Activated CD8-positive, alpha-beta memory T cell treated with anti-CD3 and anti-CD28 coated beads for 36 hours (primary cell): ENCODE results near the gene CHFR. TPM values are rescaled to one million over a fixed set of nuclear protein-coding genes. Genes with fewer than 3 reads are reported as not detected.
"Not testable (repeated sequence)": the region's sequence is repeated elsewhere in the genome, so short reads cannot be mapped to it uniquely, and the experiment has no call there.

Source experiments
- CTCF ChIA-PET: fragments of 350-600 bp; sonication (Branson Sonifier 250); formaldehyde crosslinking; loops from one replicate; lab custom pipeline; 2021; ENCODE audit warnings: antibody characterized with exemption; lab: Charles Lee
- POLR2A ChIA-PET: fragments of 350-600 bp; sonication (Branson Sonifier 250); formaldehyde crosslinking; loops from one replicate; lab custom pipeline; 2021; ENCODE audit warnings: antibody characterized with exemption; lab: Charles Lee
- total RNA-seq, 2 experiments: library from RNA; stranded (reverse); gene quantifications; one replicate each; pipeline ENCODE4 v1.2.3, GENCODE V29; 2021

The CHFR gene
- total RNA-seq, 2 experiments from 2014 or later: 50.4 to 54.6 TPM

DNA sequence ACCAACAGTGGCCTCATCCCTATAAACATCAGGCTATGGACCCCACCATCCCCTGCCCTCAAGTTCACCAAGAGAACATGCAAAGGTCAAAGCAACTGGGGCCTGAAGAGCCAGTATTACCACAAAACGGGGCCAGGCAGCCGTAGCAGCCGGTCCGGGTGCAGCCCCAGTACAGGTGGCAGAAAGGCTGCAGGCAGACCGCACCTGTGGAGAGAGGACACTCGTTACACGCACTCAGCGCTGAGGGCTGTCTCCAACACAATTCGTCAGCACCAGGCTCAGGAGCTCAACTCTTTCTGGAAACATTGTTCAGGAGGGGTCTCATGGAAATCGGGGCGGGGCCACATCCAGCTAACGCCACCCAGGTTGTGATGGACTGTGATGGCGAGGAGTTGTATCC, 38.9 kb downstream of the CHFR start:
- ChIA-PET CTCF (no interaction called here), POLR2A (interaction anchor here (1.1 kb wide), 1 partner anchor 24 kb away, joined by 3 read pairs; no protein-coding TSS in a partner anchor)

DNA sequence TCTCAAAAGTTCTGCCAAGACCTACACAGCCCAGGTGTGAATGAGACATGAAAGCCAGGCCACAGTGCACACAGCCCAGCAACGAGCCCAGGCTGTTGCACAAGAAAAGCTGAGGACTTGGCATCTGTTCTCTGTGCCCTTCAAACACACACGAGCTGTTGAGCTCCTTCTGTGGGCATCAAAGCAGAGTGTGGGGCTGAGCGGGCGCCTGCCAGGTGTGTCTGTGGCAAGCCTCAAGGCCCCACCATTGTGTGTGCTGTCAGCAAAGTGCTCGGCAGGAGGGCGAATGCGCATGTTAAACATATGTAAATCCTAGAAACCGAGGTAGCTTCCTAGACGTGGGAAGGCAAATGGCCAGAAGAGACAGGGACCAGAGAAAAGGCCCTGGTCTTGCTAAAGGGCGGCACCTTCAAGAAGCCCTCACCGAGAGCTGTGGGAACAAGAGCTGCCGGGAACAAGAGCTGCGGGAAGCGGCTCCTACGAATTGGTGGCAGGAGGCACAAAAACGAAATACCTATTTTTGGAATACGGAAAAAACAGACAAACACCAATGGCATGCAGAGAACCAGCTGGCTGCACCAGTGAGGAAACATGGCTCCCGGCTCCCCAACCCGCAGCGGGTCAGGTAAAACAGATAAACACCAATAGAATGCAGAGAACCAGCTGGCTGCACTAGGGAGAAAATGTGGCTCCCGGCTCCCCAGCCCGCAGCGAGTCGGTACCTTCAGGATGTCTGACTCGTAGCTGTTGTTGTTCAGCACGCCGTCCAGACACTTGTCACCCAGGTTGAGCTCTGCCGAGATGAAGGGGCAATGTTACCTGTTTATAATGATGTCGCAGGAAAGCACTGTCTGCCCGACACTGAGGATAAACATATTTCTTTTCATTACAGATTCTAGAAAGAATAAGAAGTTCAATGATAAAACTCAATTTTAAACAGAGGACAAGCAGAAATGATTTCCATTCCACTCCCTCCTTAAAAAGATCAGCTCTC, 39.7 kb downstream of the CHFR start:
- POLR2A ChIA-PET: interaction anchor here (0.8 to 1.1 kb wide), 2 partner anchors 25 to 54 kb away, joined by 3 read pairs; no protein-coding TSS in a partner anchor
- CTCF ChIA-PET: no interaction called here

DNA sequence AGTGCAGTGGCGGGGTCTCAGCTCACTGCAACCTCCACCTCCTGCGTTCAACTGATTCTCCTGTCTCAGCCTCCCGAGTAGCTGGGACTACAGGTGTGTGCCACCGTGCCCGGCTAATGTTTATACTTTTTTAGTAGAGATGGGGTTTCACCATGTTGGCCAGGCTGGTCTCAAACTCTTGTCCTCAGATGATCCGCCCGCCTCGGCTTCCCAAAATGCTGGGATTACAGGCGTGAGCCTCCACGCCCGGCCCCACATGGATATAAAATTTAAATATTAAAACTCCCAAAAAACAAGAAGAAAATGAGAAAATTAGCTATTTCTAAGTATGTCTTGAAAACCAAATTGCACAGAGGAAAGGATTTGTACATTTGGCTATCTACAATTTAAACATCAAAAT, 42.7 kb downstream of the CHFR start:
- POLR2A ChIA-PET, CTCF ChIA-PET: not testable (repeated sequence)

DNA sequence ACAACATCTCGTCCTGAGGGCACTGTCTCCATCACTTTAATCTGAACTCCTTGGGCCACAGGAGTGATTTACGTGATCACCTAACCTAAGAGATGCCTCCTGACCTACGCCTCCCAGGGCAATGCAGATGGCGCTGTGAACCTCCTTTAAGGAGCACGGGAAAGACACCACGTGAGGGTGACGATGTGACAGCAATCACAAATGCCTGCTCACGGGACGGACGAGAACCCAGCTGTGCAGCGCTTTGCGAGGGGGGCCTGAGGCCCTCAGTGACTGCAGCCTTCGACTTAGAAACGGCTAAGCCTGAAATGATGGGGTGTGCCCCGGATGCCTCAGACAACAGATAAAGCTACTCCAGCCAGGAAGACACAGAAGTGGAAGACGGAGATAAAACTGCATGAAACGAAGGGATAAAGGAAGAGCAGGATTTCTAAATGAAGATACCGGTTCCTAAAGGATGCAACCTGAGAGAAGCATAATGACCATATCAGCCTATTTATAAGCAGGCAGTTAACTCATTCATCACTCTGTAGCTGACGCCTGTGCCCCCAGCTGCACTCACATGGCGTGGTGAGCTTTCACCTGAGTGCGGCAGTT, 44.9 kb downstream of the CHFR start:
- CTCF ChIA-PET: interaction anchor here (0.7 kb wide), 1 partner anchor 325 kb away, joined by 4 read pairs; no protein-coding TSS in a partner anchor
- POLR2A ChIA-PET: no interaction called here

DNA sequence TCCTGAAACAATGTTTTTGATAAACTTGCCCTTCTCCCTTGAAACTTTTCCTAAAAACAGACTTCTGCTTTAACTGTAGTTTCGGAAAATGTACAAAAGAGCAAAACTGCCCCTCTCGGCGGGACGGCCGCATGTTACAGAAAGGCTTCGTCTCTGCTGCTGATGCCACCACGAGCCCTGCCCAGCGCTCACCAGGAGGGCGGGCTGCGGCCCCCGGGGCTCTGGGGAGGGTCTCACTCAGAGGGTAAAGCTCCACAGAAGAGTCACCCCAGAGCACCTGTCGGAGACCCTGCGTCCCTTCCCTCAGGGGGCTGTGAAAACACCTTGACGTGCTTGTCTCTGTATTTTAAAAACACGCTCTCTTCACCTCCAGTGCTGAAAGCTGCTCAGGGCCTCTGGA, 46.3 kb downstream of the CHFR start:
- POLR2A ChIA-PET: no interaction called here
- CTCF ChIA-PET: no interaction called here

DNA sequence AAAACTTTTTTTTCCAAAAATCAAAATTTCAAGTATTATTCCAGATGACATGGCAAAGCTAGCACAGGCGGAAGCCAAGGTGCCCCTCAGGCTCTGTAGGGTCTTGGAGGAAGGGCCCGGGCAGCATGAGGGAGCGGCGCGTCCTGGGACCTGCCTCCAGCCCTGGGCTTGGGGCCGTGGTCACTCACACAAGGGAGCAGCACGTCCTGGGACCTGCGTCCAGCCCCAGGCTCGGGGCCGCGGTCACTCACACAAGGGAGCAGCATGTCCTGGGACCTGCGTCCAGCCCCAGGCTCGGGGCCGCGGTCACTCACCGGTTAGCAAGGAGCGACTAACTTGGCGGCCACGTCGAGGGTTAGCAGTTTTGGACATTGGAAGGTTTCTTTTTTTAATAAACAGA, 46.9 kb downstream of the CHFR start:
- POLR2A ChIA-PET: no interaction called here

DNA sequence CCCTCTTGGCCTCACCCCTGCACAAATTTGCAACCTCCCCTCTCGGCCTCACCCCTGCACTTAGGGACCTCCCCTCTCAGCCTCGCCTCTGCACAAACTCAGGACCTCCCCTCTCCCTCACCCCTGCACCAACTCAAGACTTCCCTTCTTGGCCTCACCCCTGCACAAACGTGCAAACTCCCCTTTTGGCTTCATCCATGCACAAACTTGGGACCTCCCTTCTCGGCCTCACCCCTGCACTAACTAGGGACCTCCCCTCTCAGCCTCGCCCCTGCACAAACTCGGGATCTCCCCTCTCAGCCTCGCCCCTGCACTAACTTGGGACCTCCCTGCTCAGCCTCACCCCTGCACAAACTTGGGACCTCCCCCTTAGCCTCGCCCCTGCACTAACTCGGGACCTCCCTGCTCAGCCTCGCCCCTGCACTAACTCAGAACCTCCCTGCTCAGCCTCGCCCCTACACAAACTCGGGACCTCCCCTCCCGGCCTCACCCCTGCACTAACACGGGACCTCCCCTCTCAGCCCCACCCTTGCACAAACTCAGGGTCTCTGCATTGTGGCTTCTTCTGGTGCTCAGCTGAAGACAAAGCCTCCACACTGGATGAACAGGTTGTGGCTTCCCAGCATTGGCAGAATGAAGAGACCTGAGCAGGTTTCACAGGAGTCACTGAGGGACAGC, 47.7 kb downstream of the CHFR start:
- ChIA-PET CTCF (no interaction called here), POLR2A (no interaction called here)

More for the DNA sequence above, 46.9 kb downstream of the CHFR start:
- CTCF ChIA-PET: no interaction called here

DNA sequence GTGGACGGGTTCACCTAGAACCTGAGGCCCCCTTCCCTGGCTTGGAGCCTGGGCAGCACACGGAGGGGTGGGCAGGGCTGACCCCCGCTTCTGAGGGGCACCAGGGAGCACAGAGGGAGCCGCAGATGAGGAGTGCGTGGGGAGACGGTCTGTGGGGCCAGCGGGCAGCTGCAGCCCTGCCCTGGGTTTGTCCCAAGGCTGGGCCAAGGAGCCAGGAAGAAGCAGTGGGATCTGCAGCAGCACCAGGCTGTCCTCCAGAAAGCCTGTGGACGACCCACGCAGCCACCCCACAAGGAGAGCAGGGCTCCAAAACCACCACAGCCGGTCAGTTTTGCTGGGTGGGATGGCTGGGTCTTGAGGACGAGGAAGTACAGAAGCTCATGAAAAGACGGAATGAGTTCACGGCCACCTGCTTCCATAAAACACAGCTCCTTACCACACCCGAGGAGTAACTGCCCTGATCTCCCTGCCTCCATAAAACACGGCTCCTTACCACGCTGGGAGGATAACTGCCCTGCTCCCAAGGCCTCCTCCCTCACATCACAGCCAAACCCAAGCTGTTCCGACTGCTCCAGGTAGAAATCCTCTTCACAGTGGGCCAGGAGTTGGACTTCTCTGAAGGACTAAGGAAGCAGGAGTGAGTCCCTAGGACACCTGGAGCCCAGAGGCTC, 48.9 kb downstream of the CHFR start:
- POLR2A ChIA-PET: no interaction called here
- CTCF ChIA-PET: interaction anchor here (1.5 kb wide), 1 partner anchor 16 kb away, joined by 3 read pairs; no protein-coding TSS in a partner anchor

DNA sequence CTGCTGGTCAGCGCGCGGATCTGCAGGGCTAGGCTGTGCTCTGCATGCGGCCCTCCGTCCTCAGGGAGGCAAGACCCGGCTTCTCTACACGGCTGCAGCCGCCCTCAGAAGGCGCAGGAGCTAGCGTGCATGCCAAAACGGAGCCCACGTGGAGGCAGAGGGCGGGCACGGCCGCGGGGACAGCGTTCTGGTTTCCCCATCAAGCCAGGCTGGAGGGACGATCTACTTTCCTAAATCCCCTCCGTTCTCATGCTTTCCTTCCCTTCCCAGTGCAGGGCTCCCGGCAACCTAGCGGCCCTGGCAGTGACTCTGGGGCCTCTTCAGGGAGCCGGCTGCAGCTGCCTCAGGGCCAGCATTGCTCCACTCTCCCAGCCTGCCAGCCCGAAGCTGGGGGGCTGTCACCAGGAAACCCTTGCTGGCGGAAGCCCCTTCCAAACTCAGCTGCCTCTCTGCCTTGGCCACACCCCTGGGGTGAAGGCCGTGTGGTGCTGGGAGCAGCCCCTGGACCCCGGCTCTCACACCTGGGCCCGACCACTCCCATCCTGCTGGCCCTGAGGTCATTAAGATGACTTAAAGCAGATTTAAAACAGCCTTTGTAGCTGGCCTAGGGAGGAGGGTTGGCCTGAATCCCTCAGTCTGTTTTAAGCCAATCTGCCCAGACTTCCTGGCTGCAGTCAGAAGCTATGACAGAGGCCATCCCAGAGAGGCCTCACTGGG, 49.6 kb downstream of the CHFR start:
- CTCF ChIA-PET: interaction anchor here (1.5 kb wide), 1 partner anchor 16 kb away, joined by 3 read pairs; no protein-coding TSS in a partner anchor
- POLR2A ChIA-PET: no interaction called here

DNA sequence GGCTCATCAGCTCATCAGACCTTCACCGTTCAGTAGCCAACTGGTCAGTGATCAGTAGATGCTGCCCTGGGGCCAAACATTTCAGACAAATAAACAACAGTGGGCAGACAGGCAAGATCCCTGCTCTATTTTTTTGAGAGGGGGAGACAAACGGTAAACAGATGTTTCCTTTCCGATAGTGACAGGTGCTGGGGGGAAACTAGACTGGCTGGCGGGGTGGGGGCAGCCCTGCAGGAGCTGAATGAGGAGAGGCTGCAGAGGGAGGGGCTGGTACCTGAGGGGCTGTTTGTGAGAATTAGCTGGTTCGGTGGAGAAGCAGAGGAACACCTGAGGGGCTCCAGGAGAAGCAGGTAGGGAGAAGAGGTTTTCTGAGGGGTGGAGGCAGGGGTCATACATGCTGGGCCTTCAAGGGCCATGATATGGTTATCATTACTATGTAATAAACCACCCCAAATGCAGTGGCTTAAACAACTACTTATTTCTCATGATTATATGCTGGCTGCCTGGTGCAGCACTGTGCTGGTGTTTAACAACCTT, 50.5 kb downstream of the CHFR start:
- ChIA-PET CTCF (no interaction called here), POLR2A (no interaction called here)

DNA sequence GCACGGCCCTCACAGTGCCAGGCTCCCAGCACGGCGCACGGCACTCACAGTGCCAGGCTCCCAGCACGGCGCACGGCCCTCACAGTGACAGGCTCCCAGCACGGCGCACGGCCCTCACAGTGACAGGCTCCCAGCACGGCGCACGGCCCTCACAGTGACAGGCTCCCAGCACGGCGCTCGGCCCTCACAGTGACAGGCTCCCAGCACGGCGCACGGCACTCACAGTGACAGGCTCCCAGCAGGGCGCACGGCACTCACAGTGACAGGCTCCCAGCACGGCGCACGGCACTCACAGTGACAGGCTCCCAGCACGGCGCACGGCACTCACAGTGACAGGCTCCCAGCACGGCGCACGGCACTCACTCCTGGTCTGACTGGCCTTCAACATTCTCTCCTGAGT, 51.2 kb downstream of the CHFR start:
- POLR2A ChIA-PET, CTCF ChIA-PET: not testable (repeated sequence)

DNA sequence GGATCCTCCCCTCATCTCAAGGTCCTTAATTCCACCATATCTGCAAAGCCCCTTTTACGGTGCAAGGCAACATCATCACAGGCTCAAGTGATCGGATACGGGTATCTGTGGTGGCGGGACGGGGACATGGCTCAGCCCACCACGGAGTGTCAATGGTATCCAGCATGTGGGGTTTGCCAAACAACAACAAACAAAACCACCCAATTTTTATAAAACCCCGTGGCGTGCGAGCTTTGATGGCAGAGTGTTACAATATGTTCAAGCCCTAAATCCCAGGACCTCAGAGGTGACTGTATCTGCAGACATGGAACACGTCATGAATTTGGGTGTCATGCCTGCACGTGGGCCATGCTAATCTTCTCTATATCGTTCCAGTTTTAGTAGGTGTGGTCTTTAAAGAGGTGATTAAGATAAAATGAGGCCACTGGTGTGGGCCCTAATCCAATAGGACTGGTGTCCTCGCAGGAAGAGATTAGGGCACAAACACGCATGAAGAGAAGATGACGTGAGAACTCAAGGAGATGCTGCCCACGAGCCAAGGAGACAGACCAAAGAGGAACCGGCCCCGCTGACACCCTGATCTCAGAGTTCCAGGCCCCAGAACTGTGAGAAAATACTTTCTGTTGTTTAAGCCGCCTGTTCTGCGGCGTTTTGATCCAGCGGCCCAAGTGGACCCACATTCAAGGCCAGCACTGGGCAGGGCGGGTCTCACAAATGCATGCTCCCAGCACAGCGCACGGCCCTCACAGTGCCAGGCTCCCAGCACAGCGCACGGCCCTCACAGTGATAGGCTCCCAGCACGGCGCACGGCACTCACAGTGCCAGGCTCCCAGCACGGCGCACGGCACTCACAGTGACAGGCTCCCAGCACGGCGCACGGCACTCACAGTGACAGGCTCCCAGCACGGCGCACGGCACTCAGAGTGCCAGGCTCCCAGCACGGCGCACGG, 52.1 kb downstream of the CHFR start:
- ChIA-PET POLR2A (no interaction called here), CTCF (interaction anchor here (0.6 to 1.3 kb wide), 3 partner anchors 71 to 234 kb away, joined by 4 to 5 read pairs (median 4); no protein-coding TSS in a partner anchor)

DNA sequence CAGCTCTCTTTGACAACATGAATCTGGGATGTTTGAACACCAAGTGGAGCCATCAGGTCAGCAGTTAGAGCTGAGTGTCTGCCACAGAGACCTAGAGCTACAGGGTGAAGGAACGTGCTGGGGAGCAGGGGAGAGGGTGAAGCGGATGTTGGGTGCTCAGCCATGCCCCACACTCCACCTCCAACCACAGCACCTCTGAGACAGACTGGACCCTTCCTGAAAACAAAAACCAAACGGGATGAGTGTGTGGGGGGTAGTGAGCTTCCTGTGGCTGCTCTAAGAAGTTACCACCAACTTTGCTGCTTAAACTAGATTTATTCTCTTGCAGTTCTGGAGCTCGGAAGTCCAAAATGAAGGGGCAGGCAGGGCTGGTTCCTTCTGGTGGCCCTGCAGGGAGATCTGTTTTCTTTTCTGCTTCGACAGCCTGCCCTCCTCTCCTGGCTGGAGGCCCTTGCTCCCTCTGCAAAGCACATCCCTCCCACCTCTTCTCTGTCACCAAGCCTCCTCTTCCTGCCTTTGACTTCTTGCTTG, 53.2 kb downstream of the CHFR start:
- POLR2A ChIA-PET: interaction anchor here (0.8 kb wide), 1 partner anchor 73 kb away, joined by 3 read pairs; no protein-coding TSS in a partner anchor
- CTCF ChIA-PET: interaction anchor here (0.5 to 1.3 kb wide), 6 partner anchors 12 to 235 kb away, joined by 3 to 5 read pairs (median 4); no protein-coding TSS in a partner anchor

DNA sequence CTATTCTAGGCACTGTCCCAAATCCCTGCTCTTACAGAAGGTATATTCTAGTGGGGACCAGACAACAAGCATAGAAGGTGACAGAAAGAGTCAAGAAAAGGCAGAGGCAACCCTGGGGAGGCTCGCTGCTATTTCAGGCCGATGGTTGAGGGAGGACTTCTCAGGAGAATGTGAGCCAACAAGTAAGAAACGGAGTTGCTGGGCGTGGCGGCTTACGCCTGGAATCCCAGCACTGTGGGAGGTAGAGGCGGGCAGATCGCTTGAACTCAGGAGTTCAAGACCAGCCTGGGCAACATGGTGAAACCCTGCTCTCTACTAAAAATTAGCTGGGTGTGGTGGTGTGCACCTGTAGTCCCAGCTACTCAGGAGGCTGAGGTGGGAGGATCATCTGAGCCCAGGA, 54.1 kb downstream of the CHFR start:
- ChIA-PET CTCF (interaction anchor here (1.0 kb wide), 1 partner anchor 11 kb away, joined by 4 read pairs; no protein-coding TSS in a partner anchor), POLR2A (no interaction called here)

DNA sequence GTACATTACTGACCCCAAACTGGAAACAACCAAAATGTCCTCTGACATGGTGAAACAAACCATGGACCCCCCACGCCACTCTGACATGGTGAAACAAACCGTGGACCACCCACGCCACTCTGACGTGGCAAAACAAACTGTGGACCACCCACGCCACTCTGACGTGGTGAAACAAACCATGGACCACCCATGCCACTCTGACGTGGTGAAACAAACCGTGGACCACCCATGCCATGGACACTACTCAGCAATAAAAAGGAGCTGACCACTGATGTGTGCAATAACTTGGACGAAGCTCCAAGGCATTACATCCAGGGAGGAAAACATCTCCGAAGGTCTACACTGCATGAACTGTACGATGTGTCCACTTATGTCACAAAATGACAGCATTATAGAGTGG, 55.6 kb downstream of the CHFR start:
- POLR2A ChIA-PET: no interaction called here

More for the DNA sequence above, 55.6 kb downstream of the CHFR start:
- CTCF ChIA-PET: interaction anchor here (1.2 kb wide), 1 partner anchor 73 kb away, joined by 3 read pairs; no protein-coding TSS in a partner anchor
